ENCODE measurements around the gene VPS13D. TPM values are rescaled to one million over a fixed set of nuclear protein-coding genes. Genes with fewer than 3 reads are reported as not detected.
"Not testable (repeated sequence)": the region's sequence is repeated elsewhere in the genome, so short reads cannot be mapped to it uniquely, and the experiment has no call there.

Gene VPS13D
- total RNA-seq, 1 donor from 2014 or later, result 33.6 TPM

DNA sequence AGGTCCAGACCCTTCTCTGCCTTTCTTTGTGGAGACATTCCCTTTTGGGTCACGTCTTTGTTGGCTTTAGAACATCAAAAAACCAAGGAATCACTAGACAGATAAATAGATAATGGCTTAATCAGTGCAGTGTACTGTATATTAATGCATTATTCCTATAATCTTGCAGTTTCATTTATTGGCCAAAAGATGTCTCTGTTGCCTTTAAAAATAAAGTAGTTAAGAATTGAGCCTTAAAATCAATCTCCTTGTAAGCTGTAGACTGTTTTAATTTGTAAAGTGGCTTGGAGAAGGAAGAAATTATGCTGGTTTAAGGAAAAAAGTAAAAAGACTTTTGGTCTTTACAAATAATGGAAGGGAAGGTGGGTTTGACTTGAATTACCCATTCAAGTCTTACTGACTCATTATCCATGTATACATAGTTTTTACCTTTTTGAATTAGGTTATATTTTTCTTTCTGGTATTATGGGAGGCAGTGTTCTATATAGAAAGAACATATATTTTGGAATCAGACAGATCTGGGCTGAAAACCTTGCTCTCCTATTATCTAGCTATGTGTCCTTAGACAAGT lies 84.6 kb downstream of the VPS13D start:
- Mint-ChIP-seq H3K27ac (no peak overlapping the region), H3K27me3 (ENCODE audit: insufficient read depth) (no peaks in the 10 kb centered on the region), H3K9me3 (no peaks in the 10 kb centered on the region), H3K4me1 (ENCODE audit: low read depth) (peaks cover 8% of the 10 kb centered on the region), H3K4me3 (no peak overlapping the region), H3K36me3 (ENCODE audit: low read depth) (peaks cover 30% of the 10 kb centered on the region)
- no peak for DNase-seq (ENCODE audit: low spot score)
- intact Hi-C loops (cut with micrococcal nuclease), result loop anchor here (1.0 kb wide), 2 partner anchors 306 to 345 kb away; no protein-coding TSS in a partner anchor

DNA sequence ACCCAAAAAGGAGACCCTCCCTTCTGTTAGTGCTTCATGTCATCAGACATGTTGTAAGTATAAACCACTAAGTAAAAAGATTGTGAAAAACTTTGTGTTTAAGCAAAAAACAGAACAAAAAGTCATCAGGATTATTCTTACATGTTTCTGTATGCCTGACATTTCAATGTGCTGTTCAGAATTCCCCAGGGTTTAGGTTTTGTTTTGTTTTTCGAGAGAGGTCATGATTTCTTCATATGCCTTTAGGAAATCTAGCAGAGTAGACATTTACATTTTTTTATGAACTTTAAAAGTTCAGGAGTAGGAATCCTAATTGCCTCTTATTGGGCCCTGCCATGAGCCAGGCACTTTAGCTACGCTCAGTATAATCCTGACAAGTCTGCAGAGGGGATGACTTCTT lies 85.3 kb downstream of the VPS13D start:
- Mint-ChIP-seq H3K27me3 (ENCODE audit: insufficient read depth) (no peaks in the 10 kb centered on the region), H3K27ac (no peak overlapping the region), H3K4me3 (no peak overlapping the region), H3K4me1 (ENCODE audit: low read depth) (peaks cover 15% of the 10 kb centered on the region), H3K36me3 (ENCODE audit: low read depth) (peaks cover 35% of the 10 kb centered on the region), H3K9me3 (no peaks in the 10 kb centered on the region)
- DNase-seq (ENCODE audit: low spot score), result no peak
- intact Hi-C loops (cut with micrococcal nuclease), result no loop called here

GRCh38 chr1:12316331-12316730 lies 86.5 kb downstream of the VPS13D start:
- H3K9me3 Mint-ChIP-seq, result no peaks in the 10 kb centered on the region
- no peaks in the 10 kb centered on the region for H3K27me3 Mint-ChIP-seq (ENCODE audit: insufficient read depth)
- no peak overlapping the region for H3K4me3 Mint-ChIP-seq
- intact Hi-C loops (cut with micrococcal nuclease), result no loop called here
- peaks cover 22% of the 10 kb centered on the region for H3K4me1 Mint-ChIP-seq (ENCODE audit: low read depth)
- H3K27ac Mint-ChIP-seq, result no peak overlapping the region
- DNase-seq (ENCODE audit: low spot score), result no peak
- H3K36me3 Mint-ChIP-seq (ENCODE audit: low read depth), result peaks cover 39% of the 10 kb centered on the region

GRCh38 chr1:12320486-12320885 lies 90.7 kb downstream of the VPS13D start:
- Mint-ChIP-seq H3K4me3 (no peak overlapping the region), H3K36me3 (ENCODE audit: low read depth) (peaks cover 39% of the 10 kb centered on the region), H3K27me3 (ENCODE audit: insufficient read depth) (no peaks in the 10 kb centered on the region), H3K4me1 (ENCODE audit: low read depth) (peaks cover 16% of the 10 kb centered on the region), H3K27ac (no peak overlapping the region), H3K9me3 (no peaks in the 10 kb centered on the region)
- intact Hi-C loops (cut with micrococcal nuclease), result no loop called here
- no peak for DNase-seq (ENCODE audit: low spot score)

DNA sequence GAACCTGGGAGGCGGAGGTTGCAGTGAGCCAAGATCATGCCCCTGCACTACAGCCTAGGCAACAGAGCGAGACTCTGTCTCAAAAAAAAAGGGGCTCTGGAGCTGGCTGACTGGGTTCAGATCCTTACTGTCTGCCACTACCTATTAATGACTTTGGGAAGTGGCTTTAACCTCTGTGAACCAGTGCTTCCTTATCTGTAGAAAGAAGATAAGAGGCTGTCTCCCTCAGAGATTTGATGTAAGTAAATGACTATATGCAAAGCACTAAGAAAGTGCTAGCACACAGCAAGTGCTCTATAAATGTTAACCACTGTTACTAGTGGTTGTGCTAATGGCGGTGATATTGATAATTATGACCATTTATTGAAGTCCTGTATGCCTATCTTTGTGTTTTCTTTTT lies 94.6 kb downstream of the VPS13D start:
- no peak for DNase-seq (ENCODE audit: low spot score)
- H3K36me3 Mint-ChIP-seq (ENCODE audit: low read depth), result peaks cover 38% of the 10 kb centered on the region

DNA sequence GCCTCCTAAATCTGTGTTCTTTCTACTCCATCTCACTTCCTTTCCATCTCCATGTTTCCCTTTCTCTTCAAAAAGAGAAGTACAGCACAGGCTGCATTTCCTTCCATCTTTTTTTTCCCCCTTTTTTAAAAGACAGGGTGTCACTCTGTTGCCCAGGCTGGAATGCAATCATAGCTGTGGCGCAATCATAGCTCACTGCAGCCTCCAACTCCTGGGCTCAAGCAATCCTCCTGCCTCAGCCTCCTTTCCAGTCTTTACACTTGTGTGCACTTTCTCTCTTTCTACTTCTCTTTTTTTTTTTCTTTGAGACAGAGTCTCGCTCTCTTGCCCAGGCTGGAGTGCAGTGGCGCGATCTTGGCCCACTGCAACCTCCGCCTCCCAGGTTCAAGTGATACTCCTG lies 95.1 kb downstream of the VPS13D start:
- H3K27ac Mint-ChIP-seq; H3K27me3 Mint-ChIP-seq (ENCODE audit: insufficient read depth); H3K9me3 Mint-ChIP-seq; intact Hi-C loops (cut with micrococcal nuclease); DNase-seq (ENCODE audit: low spot score); H3K4me3 Mint-ChIP-seq; H3K4me1 Mint-ChIP-seq (ENCODE audit: low read depth): not testable (repeated sequence)
- H3K36me3 Mint-ChIP-seq (ENCODE audit: low read depth), result peaks cover 32% of the 10 kb centered on the region

More for the DNA sequence above, 94.6 kb downstream of the VPS13D start:
- Mint-ChIP-seq H3K27me3 (ENCODE audit: insufficient read depth) (no peaks in the 10 kb centered on the region), H3K4me3 (no peak overlapping the region), H3K9me3 (no peaks in the 10 kb centered on the region), H3K4me1 (ENCODE audit: low read depth) (peaks cover 14% of the 10 kb centered on the region), H3K27ac (no peak overlapping the region)
- intact Hi-C loops (cut with micrococcal nuclease), result no loop called here

DNA sequence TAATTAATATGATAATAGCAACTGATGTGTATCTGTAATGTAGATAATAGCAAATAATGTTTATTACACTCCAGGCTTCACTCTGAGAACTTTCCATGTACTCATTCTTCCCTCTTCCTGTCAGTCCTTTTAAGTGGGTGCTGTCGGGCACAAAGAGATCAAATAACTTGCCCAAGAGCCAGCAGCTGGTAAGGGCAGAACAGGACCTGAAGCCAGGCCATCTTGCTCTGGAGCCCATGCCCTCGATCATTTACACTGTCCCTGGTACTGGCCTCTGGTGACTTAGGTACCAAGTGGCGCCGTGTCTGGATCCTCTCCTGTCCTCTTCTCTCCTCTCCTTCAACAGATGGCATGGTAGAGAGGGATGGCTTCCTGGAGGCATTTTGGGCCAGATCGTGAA lies 97.2 kb downstream of the VPS13D start:
- Mint-ChIP-seq H3K4me1 (ENCODE audit: low read depth) (no peaks in the 10 kb centered on the region), H3K27ac (no peak overlapping the region), H3K9me3 (no peaks in the 10 kb centered on the region)

DNA sequence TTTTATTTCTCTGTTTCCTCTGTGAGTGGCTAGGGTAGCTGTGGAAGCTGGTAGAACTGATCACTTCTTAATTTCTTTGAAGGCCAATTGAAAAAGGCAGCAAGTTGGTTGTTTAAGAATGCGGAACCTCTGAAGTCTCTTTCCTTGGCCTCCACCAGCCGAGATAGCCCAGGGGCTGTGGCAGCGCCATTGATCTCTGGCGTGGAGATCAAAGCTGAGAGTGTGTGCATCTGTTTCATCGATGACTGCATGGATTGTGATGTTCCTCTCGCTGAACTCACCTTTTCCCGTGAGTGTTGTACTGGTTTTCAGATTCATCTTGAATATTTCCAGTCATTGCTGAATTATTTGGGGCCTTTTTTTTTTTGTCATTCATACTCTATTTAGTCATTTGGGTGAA lies 97.7 kb downstream of the VPS13D start:
- Mint-ChIP-seq H3K36me3 (ENCODE audit: low read depth) (peaks cover 24% of the 10 kb centered on the region), H3K27me3 (ENCODE audit: insufficient read depth) (no peaks in the 10 kb centered on the region), H3K9me3 (no peaks in the 10 kb centered on the region), H3K4me3 (no peak overlapping the region), H3K27ac (no peak overlapping the region), H3K4me1 (ENCODE audit: low read depth) (no peaks in the 10 kb centered on the region)
- no peak for DNase-seq (ENCODE audit: low spot score)
- intact Hi-C loops (cut with micrococcal nuclease), result no loop called here

More for the DNA sequence above, 97.2 kb downstream of the VPS13D start:
- Mint-ChIP-seq H3K4me3 (no peak overlapping the region), H3K27me3 (ENCODE audit: insufficient read depth) (no peaks in the 10 kb centered on the region), H3K36me3 (ENCODE audit: low read depth) (peaks cover 26% of the 10 kb centered on the region)
- DNase-seq (ENCODE audit: low spot score), result no peak
- intact Hi-C loops (cut with micrococcal nuclease), result no loop called here

- intact Hi-C loops (cut with micrococcal nuclease), result no loop called here
- Mint-ChIP-seq H3K36me3 (ENCODE audit: low read depth) (peaks cover 52% of the 10 kb centered on the region), H3K9me3 (no peaks in the 10 kb centered on the region), H3K4me3 (no peak overlapping the region), H3K27ac (no peak overlapping the region), H3K4me1 (ENCODE audit: low read depth) (no peaks in the 10 kb centered on the region), H3K27me3 (ENCODE audit: insufficient read depth) (no peaks in the 10 kb centered on the region)
- no peak for DNase-seq (ENCODE audit: low spot score)
These were observed 103.4 kb downstream of the VPS13D start for GRCh38 chr1:12333036-12333785.

DNA sequence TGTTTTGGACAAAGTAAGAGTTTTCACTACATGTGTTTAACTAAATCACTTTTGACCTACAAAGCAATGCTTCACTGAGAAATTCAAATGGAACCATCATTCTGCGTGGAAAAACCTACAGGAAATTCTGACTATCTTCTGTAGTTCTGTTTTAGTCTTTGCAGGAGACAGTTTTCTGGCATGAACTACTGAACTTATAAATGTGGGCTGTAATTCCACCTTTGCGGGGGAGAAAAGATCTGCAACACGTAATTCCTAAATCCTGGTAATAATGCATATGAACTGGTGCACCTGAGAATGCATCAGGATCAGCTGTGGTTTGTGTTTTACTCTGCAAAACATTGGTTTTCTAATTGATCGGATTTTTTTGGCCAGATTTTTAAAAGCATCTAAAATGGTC lies 106.0 kb downstream of the VPS13D start:
- Mint-ChIP-seq H3K27me3 (ENCODE audit: insufficient read depth) (no peaks in the 10 kb centered on the region), H3K9me3 (no peaks in the 10 kb centered on the region), H3K4me1 (ENCODE audit: low read depth) (peaks cover 18% of the 10 kb centered on the region), H3K36me3 (ENCODE audit: low read depth) (peaks cover 50% of the 10 kb centered on the region), H3K27ac (no peak overlapping the region), H3K4me3 (no peak overlapping the region)
- no peak for DNase-seq (ENCODE audit: low spot score)
- intact Hi-C loops (cut with micrococcal nuclease), result no loop called here

GRCh38 chr1:12336413-12336812 lies 106.6 kb downstream of the VPS13D start:
- no peaks in the 10 kb centered on the region for H3K27me3 Mint-ChIP-seq (ENCODE audit: insufficient read depth)
- no peak for DNase-seq (ENCODE audit: low spot score)
- H3K4me3 Mint-ChIP-seq, result no peak overlapping the region
- no peaks in the 10 kb centered on the region for H3K9me3 Mint-ChIP-seq
- H3K4me1 Mint-ChIP-seq (ENCODE audit: low read depth), result peaks cover 23% of the 10 kb centered on the region
- intact Hi-C loops (cut with micrococcal nuclease), result no loop called here
- H3K36me3 Mint-ChIP-seq (ENCODE audit: low read depth), result peaks cover 49% of the 10 kb centered on the region
- H3K27ac Mint-ChIP-seq, result no peak overlapping the region

- Mint-ChIP-seq H3K27me3 (ENCODE audit: insufficient read depth) (no peaks in the 10 kb centered on the region), H3K27ac (no peak overlapping the region), H3K36me3 (ENCODE audit: low read depth) (peaks cover 51% of the 10 kb centered on the region), H3K4me3 (no peak overlapping the region), H3K4me1 (ENCODE audit: low read depth) (peaks cover 37% of the 10 kb centered on the region), H3K9me3 (no peaks in the 10 kb centered on the region)
- DNase-seq (ENCODE audit: low spot score), result no peak
- intact Hi-C loops (cut with micrococcal nuclease), result no loop called here
These were observed 108.2 kb downstream of the VPS13D start for GRCh38 chr1:12338017-12338416.

GRCh38 chr1:12338823-12339222 lies 109.0 kb downstream of the VPS13D start:
- DNase-seq (ENCODE audit: low spot score), result no peak
- H3K27me3 Mint-ChIP-seq (ENCODE audit: insufficient read depth), result no peaks in the 10 kb centered on the region
- H3K27ac Mint-ChIP-seq, result no peak overlapping the region
- H3K4me3 Mint-ChIP-seq, result no peak overlapping the region
- no peaks in the 10 kb centered on the region for H3K9me3 Mint-ChIP-seq
- peaks cover 46% of the 10 kb centered on the region for H3K36me3 Mint-ChIP-seq (ENCODE audit: low read depth)
- H3K4me1 Mint-ChIP-seq (ENCODE audit: low read depth), result peaks cover 41% of the 10 kb centered on the region
- intact Hi-C loops (cut with micrococcal nuclease), result no loop called here

All from activated T-helper 1 cell treated with anti-CD3 and anti-CD28 coated beads, Interleukin-12 subunit alpha, Interleukin-12 subunit beta, Interleukin-2, Interleukin-4 antibody, amounts not matched to agents 30 ng/mL and 10 ng/mL and 1 ng/mL, durations not matched to agents 14 hours and 24 hours and 36 hours (primary cell).